Karpas-422 (cell line): ENCODE measurements around the gene CALHM4. TPM values are rescaled to one million over a fixed set of nuclear protein-coding genes. Genes with fewer than 3 reads are reported as not detected.

Experiments used
- DNase-seq: peaks from one replicate; pipeline ENCODE4 v3.0.0-alpha.2; 2015
- H2AFZ ChIP-seq: fragments of 200-600 bp; sonication (generic); 2 replicates; pipeline ENCODE4 v1.6.1; 2014; ENCODE audit warnings: antibody characterized with exemption, low read length, mixed read lengths
- H3K27ac ChIP-seq: fragments of 200-600 bp; sonication (generic); 2 replicates; pipeline ENCODE4 v1.5.1; 2014; ENCODE audit warnings: mild to moderate bottlenecking, low read length, moderate library complexity
- H3K27me3 ChIP-seq: fragments of 200-600 bp; sonication (generic); 2 replicates; pipeline ENCODE4 v1.6.1; 2014; ENCODE audit warnings: low read length, mixed read lengths
- H3K36me3 ChIP-seq: fragments of 200-600 bp; sonication (generic); 2 replicates; pipeline ENCODE4 v1.6.1; 2014; ENCODE audit warnings: low read length, mixed read lengths; ENCODE audit not compliant: insufficient read depth
- H3K4me1 ChIP-seq: fragments of 200-600 bp; sonication (generic); 2 replicates; pipeline ENCODE4 v1.6.1; 2014; ENCODE audit warnings: mild to moderate bottlenecking, low read length, mixed read lengths
- H3K4me2 ChIP-seq: fragments of 200-600 bp; sonication (generic); 2 replicates; pipeline ENCODE4 v1.6.1; 2014; ENCODE audit warnings: low read length, low read depth, mild to moderate bottlenecking; ENCODE audit not compliant: poor library complexity, severe bottlenecking
- H3K4me3 ChIP-seq: fragments of 200-600 bp; sonication (generic); 2 replicates; pipeline ENCODE4 v1.5.1; 2014; ENCODE audit warnings: mild to moderate bottlenecking, antibody characterized with exemption, low read length, mixed read lengths
- H3K79me2 ChIP-seq: fragments of 200-600 bp; sonication (generic); 2 replicates; pipeline ENCODE4 v1.6.1; 2014; ENCODE audit warnings: mild to moderate bottlenecking, low read length, mixed read lengths
- H3K9ac ChIP-seq: fragments of 200-600 bp; sonication (generic); 2 replicates; pipeline ENCODE4 v1.6.0; 2014; ENCODE audit warnings: low read length
- H3K9me2 ChIP-seq: fragments of 200-600 bp; sonication (generic), shearing (Covaris generic); replicated peaks from 2 replicates; pipeline ENCODE4 v1.6.0; 2014; ENCODE audit warnings: mild to moderate bottlenecking, low read length, moderate library complexity; ENCODE audit not compliant: insufficient read depth
- H3K9me3 ChIP-seq: fragments of 300-700, 200-600 bp; sonication (generic); 2 replicates; pipeline ENCODE4 v1.6.1; 2014; ENCODE audit warnings: low read length, mixed read lengths
- H4K20me1 ChIP-seq: fragments of 200-600 bp; sonication (generic); 2 replicates; pipeline ENCODE4 v1.6.1; 2014; ENCODE audit warnings: mild to moderate bottlenecking, antibody characterized with exemption, low read length, low read depth; ENCODE audit not compliant: insufficient read depth
- total RNA-seq: library from RNA; depleted of rRNA; stranded (reverse); fragments of >200 nt; shearing (Covaris generic); gene quantifications from 2 replicates; pipeline ENCODE4 v1.2.3, GENCODE V29; 2014; ENCODE audit warnings: low replicate concordance

The CALHM4 gene
- total RNA-seq, 1 experiment from 2014 or later, result not detected

DNA sequence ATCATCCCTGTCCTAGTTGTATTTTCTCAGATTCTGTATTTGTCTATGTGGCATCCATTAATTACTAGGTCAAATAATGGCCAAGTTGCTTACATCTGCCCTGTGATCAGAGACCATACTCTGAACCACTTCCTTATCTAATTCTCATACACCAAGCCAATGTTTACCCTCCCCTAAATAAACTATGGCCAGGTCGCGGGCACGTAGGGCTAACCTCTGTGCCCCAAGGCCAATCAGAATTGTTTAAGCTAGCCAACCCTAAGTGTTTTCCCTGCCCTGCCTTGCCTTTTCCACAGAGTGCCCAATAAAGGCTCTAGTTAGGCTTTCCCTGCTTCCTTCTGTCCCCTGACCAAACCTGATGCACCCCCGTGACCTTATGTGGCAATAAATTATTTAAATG, 2.8 kb upstream of the CALHM4 start:
- H2AFZ ChIP-seq, result no peak overlapping the region
- DNase-seq, result no peak
- no peaks in the 10 kb centered on the region for H3K4me1 ChIP-seq

GRCh38 chr6:116556065-116556464, 2.5 kb downstream of the CALHM4 start:
- Histone ChIP-seq H3K9me2 (no peaks in the 10 kb centered on the region), H2AFZ (no peak overlapping the region), H4K20me1 (no peaks in the 10 kb centered on the region), H3K27ac (no peak overlapping the region), H3K27me3 (no peaks in the 10 kb centered on the region), H3K4me3 (no peak overlapping the region), H3K9ac (no peak overlapping the region), H3K9me3 (no peaks in the 10 kb centered on the region), H3K79me2 (no peaks in the 10 kb centered on the region), H3K36me3 (no peaks in the 10 kb centered on the region), H3K4me1 (no peaks in the 10 kb centered on the region), H3K4me2 (no peak overlapping the region)
- DNase-seq, result no peak

More for the DNA sequence above, 2.8 kb upstream of the CALHM4 start:
- no peaks in the 10 kb centered on the region for H3K27me3 ChIP-seq
- no peak overlapping the region for H3K9ac ChIP-seq
- H3K79me2 ChIP-seq, result no peaks in the 10 kb centered on the region
- H3K27ac ChIP-seq, result no peak overlapping the region
- no peak overlapping the region for H3K4me3 ChIP-seq
- H3K9me3 ChIP-seq, result no peaks in the 10 kb centered on the region
- H3K9me2 ChIP-seq, result no peaks in the 10 kb centered on the region
- H4K20me1 ChIP-seq, result no peaks in the 10 kb centered on the region
- H3K4me2 ChIP-seq, result no peak overlapping the region
- H3K36me3 ChIP-seq, result no peaks in the 10 kb centered on the region

- no peaks in the 10 kb centered on the region for H3K36me3 ChIP-seq
- H3K27me3 ChIP-seq, result no peaks in the 10 kb centered on the region
- no peak overlapping the region for H2AFZ ChIP-seq
- DNase-seq, result no peak
- no peaks in the 10 kb centered on the region for H3K4me1 ChIP-seq
- no peaks in the 10 kb centered on the region for H3K79me2 ChIP-seq
- H3K9me2 ChIP-seq, result no peaks in the 10 kb centered on the region
- no peak overlapping the region for H3K27ac ChIP-seq
- no peaks in the 10 kb centered on the region for H4K20me1 ChIP-seq
- no peak overlapping the region for H3K9ac ChIP-seq
- no peak overlapping the region for H3K4me2 ChIP-seq
- H3K9me3 ChIP-seq, result no peaks in the 10 kb centered on the region
- H3K4me3 ChIP-seq, result no peak overlapping the region
Measured at GRCh38 chr6:116556814-116557415, 3.4 kb downstream of the CALHM4 start.

GRCh38 chr6:116557893-116558292, 4.3 kb downstream of the CALHM4 start:
- H3K4me3 ChIP-seq, result no peak overlapping the region

DNA sequence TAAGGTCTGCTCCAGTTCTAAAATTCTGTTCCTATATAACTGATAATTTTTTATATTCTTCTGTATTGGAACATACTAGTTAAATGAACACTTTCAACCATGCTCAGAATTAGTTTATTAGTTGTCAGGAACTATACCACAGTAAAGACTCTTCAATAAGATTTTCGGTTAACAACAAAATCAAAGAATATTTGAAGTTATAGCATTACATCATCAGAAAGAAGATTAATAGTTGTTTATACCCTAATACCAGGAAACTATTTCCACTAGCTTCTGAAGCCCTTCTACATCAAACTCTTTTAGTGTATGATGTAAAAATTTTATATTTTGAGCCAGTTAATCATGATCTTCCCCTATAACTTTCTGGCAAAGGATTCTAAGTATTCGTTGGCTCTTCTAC, 6.6 kb downstream of the CALHM4 start:
- Histone ChIP-seq H3K4me3 (no peak overlapping the region), H3K9ac (no peak overlapping the region), H3K9me3 (no peaks in the 10 kb centered on the region), H4K20me1 (no peaks in the 10 kb centered on the region), H3K4me1 (no peaks in the 10 kb centered on the region), H2AFZ (no peak overlapping the region), H3K4me2 (no peak overlapping the region), H3K79me2 (no peaks in the 10 kb centered on the region), H3K9me2 (no peaks in the 10 kb centered on the region), H3K36me3 (no peaks in the 10 kb centered on the region), H3K27ac (no peak overlapping the region), H3K27me3 (no peaks in the 10 kb centered on the region)
- DNase-seq, result no peak

More at GRCh38 chr6:116557893-116558292, 4.3 kb downstream of the CALHM4 start:
- no peak for DNase-seq
- Histone ChIP-seq H3K9me3 (no peaks in the 10 kb centered on the region), H3K27ac (no peak overlapping the region), H2AFZ (no peak overlapping the region), H3K27me3 (no peaks in the 10 kb centered on the region), H3K4me2 (no peak overlapping the region), H4K20me1 (no peaks in the 10 kb centered on the region), H3K79me2 (no peaks in the 10 kb centered on the region), H3K9me2 (no peaks in the 10 kb centered on the region), H3K9ac (no peak overlapping the region), H3K36me3 (no peaks in the 10 kb centered on the region), H3K4me1 (no peaks in the 10 kb centered on the region)

- DNase-seq, result peak; percentile 86
- Histone ChIP-seq H3K79me2 (no peaks in the 10 kb centered on the region), H3K9me2 (no peaks in the 10 kb centered on the region), H3K27me3 (no peaks in the 10 kb centered on the region), H3K4me2 (no peak overlapping the region), H3K9me3 (no peaks in the 10 kb centered on the region), H3K36me3 (no peaks in the 10 kb centered on the region), H3K4me1 (no peaks in the 10 kb centered on the region), H2AFZ (no peak overlapping the region), H3K4me3 (no peak overlapping the region), H4K20me1 (no peaks in the 10 kb centered on the region), H3K27ac (no peak overlapping the region), H3K9ac (no peak overlapping the region)
Measured at GRCh38 chr6:116561377-116562018, 7.9 kb downstream of the CALHM4 start.

GRCh38 chr6:116562019-116562403, 8.5 kb downstream of the CALHM4 start:
- Histone ChIP-seq H2AFZ (no peak overlapping the region), H3K9ac (no peak overlapping the region), H3K9me3 (no peaks in the 10 kb centered on the region), H3K4me2 (no peak overlapping the region), H3K4me3 (no peak overlapping the region), H4K20me1 (no peaks in the 10 kb centered on the region), H3K79me2 (no peaks in the 10 kb centered on the region), H3K27me3 (no peaks in the 10 kb centered on the region), H3K9me2 (no peaks in the 10 kb centered on the region), H3K27ac (no peak overlapping the region), H3K36me3 (no peaks in the 10 kb centered on the region), H3K4me1 (no peaks in the 10 kb centered on the region)
- DNase-seq, result no peak

- H3K9ac ChIP-seq, result no peak overlapping the region
- no peak overlapping the region for H2AFZ ChIP-seq
- no peaks in the 10 kb centered on the region for H3K79me2 ChIP-seq
- no peaks in the 10 kb centered on the region for H3K9me2 ChIP-seq
- no peaks in the 10 kb centered on the region for H3K27me3 ChIP-seq
- no peaks in the 10 kb centered on the region for H3K4me1 ChIP-seq
- no peaks in the 10 kb centered on the region for H3K36me3 ChIP-seq
- no peak overlapping the region for H3K4me2 ChIP-seq
- no peak for DNase-seq
- no peak overlapping the region for H3K4me3 ChIP-seq
- no peak overlapping the region for H3K27ac ChIP-seq
- H4K20me1 ChIP-seq, result no peaks in the 10 kb centered on the region
- H3K9me3 ChIP-seq, result no peaks in the 10 kb centered on the region
Measured at GRCh38 chr6:116562614-116563013, 9.1 kb downstream of the CALHM4 start.
